ENCODE data around the gene CYB5R3.

- TF ChIP-seq CTCF (conservative IDR thresholded peaks at IDR 0.05 in 1 of 2, IDR thresholded peaks at IDR 0.05 in 1 of 2; ENCODE audit: low read depth in 1 of 2, low read length in 2 of 2): no peak
- no peak for TF ChIP-seq EZH2 (IDR thresholded peaks at IDR 0.05; ENCODE audit: low read length, missing control alignments)
Measured at GRCh38 chr22:42586381-42586780, 62.8 kb downstream of the CYB5R3 start.
